ENCODE data around the gene C1QTNF3.
"Not testable (repeated sequence)": the region's sequence is repeated elsewhere in the genome, so short reads cannot be mapped to it uniquely, and the experiment has no call there.

Gene C1QTNF3

GRCh38 chr5:34016750-34017149 is 26.3 kb downstream of the C1QTNF3 start:
- no peak overlapping the region for H3K27ac ChIP-seq
- TF ChIP-seq CTCF (IDR thresholded peaks at IDR 0.05) = no peak
- no peak for DNase-seq (ENCODE audit: low spot score)
- no peak overlapping the region for H3K4me3 ChIP-seq

- Histone ChIP-seq H3K27ac (no peak overlapping the region), H3K4me3 (no peak overlapping the region)
- no peak for TF ChIP-seq CTCF (IDR thresholded peaks at IDR 0.05)
- DNase-seq (ENCODE audit: low spot score) = no peak
These were observed 26.8 kb downstream of the C1QTNF3 start for GRCh38 chr5:34016222-34016621.

GRCh38 chr5:34015120-34015822 is 27.7 kb downstream of the C1QTNF3 start:
- no peak for DNase-seq (ENCODE audit: low spot score)
- Histone ChIP-seq H3K27ac (no peak overlapping the region), H3K4me3 (no peak overlapping the region)
- no peak for TF ChIP-seq CTCF (IDR thresholded peaks at IDR 0.05)

GRCh38 chr5:34014626-34015025 is 28.4 kb downstream of the C1QTNF3 start:
- TF ChIP-seq CTCF (IDR thresholded peaks at IDR 0.05) = no peak
- Histone ChIP-seq H3K4me3 (no peak overlapping the region), H3K27ac (no peak overlapping the region)
- no peak for DNase-seq (ENCODE audit: low spot score)

- DNase-seq (ENCODE audit: low spot score) = no peak
- H3K4me3 ChIP-seq = no peak overlapping the region
- no peak overlapping the region for H3K27ac ChIP-seq
- no peak for TF ChIP-seq CTCF (IDR thresholded peaks at IDR 0.05)
These were observed 29.5 kb downstream of the C1QTNF3 start for GRCh38 chr5:34013547-34013946.

GRCh38 chr5:34012791-34013190 is 30.2 kb downstream of the C1QTNF3 start:
- Histone ChIP-seq H3K4me3 (no peak overlapping the region), H3K27ac (no peak overlapping the region)
- TF ChIP-seq CTCF (IDR thresholded peaks at IDR 0.05) = no peak
- DNase-seq (ENCODE audit: low spot score) = no peak

GRCh38 chr5:34011536-34011935 is 31.5 kb downstream of the C1QTNF3 start:
- Histone ChIP-seq H3K4me3 (no peak overlapping the region), H3K27ac (no peak overlapping the region)
- no peak for DNase-seq (ENCODE audit: low spot score)
- TF ChIP-seq CTCF (IDR thresholded peaks at IDR 0.05) = no peak

GRCh38 chr5:34010146-34010545 is 32.9 kb downstream of the C1QTNF3 start:
- DNase-seq (ENCODE audit: low spot score); H3K27ac ChIP-seq; H3K4me3 ChIP-seq: not testable (repeated sequence)
